PC-3 (cell line): Measurements from ENCODE around the gene OR10G2. TPM values are rescaled to one million over a fixed set of nuclear protein-coding genes. Genes with fewer than 3 reads are reported as not detected.

ENCODE experiments used
- ATAC-seq: fragments of 200-7000 bp; cut with Tn5 transposase; 2 replicates; pipeline ENCODE4 v1.9.1; 2020; ENCODE audit warnings: mild to moderate bottlenecking, moderate library complexity
- Bru-seq: library from RNA; stranded (reverse); fragments of 400-500 nt; gene quantifications from one replicate; lab custom pipeline; 2021; lab: Mats Ljungman, UMichigan
- BruChase-seq, 2 experiments: library from RNA; stranded (reverse); fragments of 400-500 nt; gene quantifications; one replicate each; lab custom pipeline; 2021; lab: Mats Ljungman, UMichigan
- BruUV-seq: library from RNA; stranded (reverse); fragments of 400-500 nt; replicated peaks from 2 replicates; lab custom pipeline; 2021; lab: Mats Ljungman, UMichigan
- CTCF ChIA-PET: fragments of 300-600 bp; sonication (Branson Sonifier 250); formaldehyde crosslinking; loops from one replicate; lab custom pipeline; 2022; ENCODE audit warnings: antibody characterized with exemption; lab: Charles Lee
- POLR2A ChIA-PET: fragments of 300-600 bp; sonication (Branson Sonifier 250); formaldehyde crosslinking; loops from one replicate; lab custom pipeline; 2022; ENCODE audit warnings: antibody characterized with exemption; ENCODE audit not compliant: unreplicated experiment; lab: Charles Lee
- DNase-seq: peaks from one replicate; pipeline ENCODE4 v3.0.0-alpha.2; 2015
- H2AFZ ChIP-seq: fragments of 300-600 bp; sonication (generic); 2 replicates; pipeline ENCODE4 v1.6.0; 2016; ENCODE audit warnings: antibody characterized with exemption, low read length
- H3F3A ChIP-seq: fragments of 300-600 bp; sonication (generic); one replicate; pipeline ENCODE4 v1.6.0; 2017; ENCODE audit warnings: antibody characterized with exemption, low read length, control low read depth, mild to moderate bottlenecking; ENCODE audit not compliant: unreplicated experiment
- H3K27ac ChIP-seq: fragments of 300-600 bp; sonication (generic); 2 replicates; pipeline ENCODE4 v1.5.1; 2016; ENCODE audit warnings: mild to moderate bottlenecking, low read length
- H3K27me3 ChIP-seq: fragments of 300-600 bp; sonication (generic); 2 replicates; pipeline ENCODE4 v1.6.1; 2016; ENCODE audit warnings: low read length, mixed read lengths
- H3K36me3 ChIP-seq: fragments of 300-600 bp; sonication (generic); 2 replicates; pipeline ENCODE4 v1.6.1; 2016; ENCODE audit warnings: low read depth, mixed run types, low read length, mixed read lengths
- H3K4me1 ChIP-seq: fragments of 300-600 bp; sonication (generic); 2 replicates; pipeline ENCODE4 v1.5.1; 2016; ENCODE audit warnings: low read length; ENCODE audit not compliant: insufficient read depth
- H3K4me2 ChIP-seq: fragments of 300-600 bp; sonication (generic); 2 replicates; pipeline ENCODE4 v1.6.0; 2016; ENCODE audit warnings: low read length
- H3K4me3 ChIP-seq: fragments of 300-600 bp; sonication (generic); 2 replicates; pipeline ENCODE4 v1.5.1; 2016; ENCODE audit warnings: mild to moderate bottlenecking, low read length, mixed read lengths
- H3K79me2 ChIP-seq: fragments of 300-600 bp; sonication (generic); 2 replicates; pipeline ENCODE4 v1.6.1; 2017; ENCODE audit warnings: low read length, mixed read lengths
- H3K9ac ChIP-seq: fragments of 300-600 bp; sonication (generic); 2 replicates; pipeline ENCODE4 v1.6.0; 2016; ENCODE audit warnings: mild to moderate bottlenecking, low read length
- H3K9me2 ChIP-seq: fragments of 300-600 bp; sonication (generic); replicated peaks from 2 replicates; pipeline ENCODE4 v1.6.1; 2016; ENCODE audit warnings: mixed run types, low read length, mixed read lengths
- H3K9me3 ChIP-seq: fragments of 300-600 bp; sonication (generic); 2 replicates; pipeline ENCODE4 v1.6.1; 2016; ENCODE audit warnings: low read length, mixed read lengths
- H4K20me1 ChIP-seq: fragments of 300-600 bp; sonication (generic); 2 replicates; pipeline ENCODE4 v1.6.1; 2016; ENCODE audit warnings: low read length, mixed read lengths
- CTCF ChIP-seq: fragments of 300-600 bp; sonication (generic); conservative IDR thresholded peaks from 2 replicates; pipeline ENCODE4 v1.5.1; 2017; ENCODE audit warnings: antibody characterized with exemption, low read depth, mild to moderate bottlenecking, low read length
- EZH2 ChIP-seq: fragments of 300-600 bp; sonication (generic); IDR thresholded peaks from one replicate; pipeline ENCODE4 v1.6.1; 2017; ENCODE audit warnings: antibody characterized with exemption, mild to moderate bottlenecking, low read length; ENCODE audit not compliant: unreplicated experiment
- EZH2phosphoT487 ChIP-seq: fragments of 300-600 bp; sonication (generic); IDR thresholded peaks from 2 replicates; pipeline ENCODE4 v1.6.1; 2018; ENCODE audit warnings: mild to moderate bottlenecking, antibody characterized with exemption, low read length, borderline replicate concordance
- intact Hi-C: fragments of 100-400 bp; cut with micrococcal nuclease; formaldehyde crosslinking; loops from 2 replicates; pipeline ENCODE4 v1.9.0; 2023
- long read RNA-seq: library from polyadenylated mRNA; unstranded; transcript quantifications from one replicate; pipeline ENCODE4 v2.0.0, GENCODE V29; 2021; ENCODE audit not compliant: unreplicated experiment
- total RNA-seq: library from RNA; depleted of rRNA; stranded (reverse); fragments of >200 nt; gene quantifications from 2 replicates; pipeline ENCODE4 v1.2.3, GENCODE V29; 2014; rRNA removed

OR10G2 gene
- total RNA-seq = not detected in 2 replicates
- Bru-seq, nascent RNA = not detected
- not detected for BruChase-seq, experiment 1, labeled RNA remaining after a 6-hour chase
- not detected for BruChase-seq, experiment 2, labeled RNA remaining after a 2-hour chase
- long read RNA-seq = 0 reads

GRCh38 chr14:21634840-21635239, at the start of gene OR10G2:
TSS of gene OR10G2 (minus strand) at chr14:21634940. CDS start at chr14:21634842, 98 bp downstream.
- Histone ChIP-seq H3K9me3 (no peaks in the 10 kb centered on the region), H3K4me3 (no peak within 1 kb of the TSS), H3K9me2 (no peaks in the 10 kb centered on the region), H3K9ac (no peak within 1 kb of the TSS), H3K27me3 (peaks cover 45% of the 10 kb centered on the region), H3F3A (no peaks in the 10 kb centered on the region), H3K36me3 (no peaks in the 10 kb centered on the region), H3K4me1 (peaks cover 11% of the 10 kb centered on the region; the same call in 1 of the 2 replicates), H2AFZ (no peak within 1 kb of the TSS), H3K27ac (no peak within 1 kb of the TSS), H4K20me1 (no peaks in the 10 kb centered on the region), H3K79me2 (no peaks in the 10 kb centered on the region), H3K4me2 (no peak within 1 kb of the TSS)
- ATAC-seq = no peak
- intact Hi-C loops = no loop called here
- TF ChIP-seq EZH2 (no peak), EZH2phosphoT487 (no peak), CTCF (no peak)
- ChIA-PET CTCF (no interaction called here), POLR2A (no interaction called here)
- DNase-seq = no peak
- BruUV-seq = no TSS peak

GRCh38 chr14:21680072-21680471, 45.3 kb upstream of the OR10G2 start:
- Histone ChIP-seq H3K4me2 (peak overlapping the region; percentile 48), H3K27me3 (peaks cover 16% of the 10 kb centered on the region; the same call in 1 of the 2 replicates), H3K79me2 (no peaks in the 10 kb centered on the region), H3F3A (no peaks in the 10 kb centered on the region), H4K20me1 (no peaks in the 10 kb centered on the region), H2AFZ (no peak overlapping the region), H3K9me3 (no peaks in the 10 kb centered on the region), H3K9ac (no peak overlapping the region), H3K27ac (no peak overlapping the region), H3K4me1 (peaks cover 11% of the 10 kb centered on the region; the same call in 1 of the 2 replicates), H3K36me3 (no peaks in the 10 kb centered on the region), H3K4me3 (no peak overlapping the region), H3K9me2 (no peaks in the 10 kb centered on the region)
- ATAC-seq = 0 out of 2 replicates have a peak, but pooled peaks have one; percentile 18
- peak; percentile 68 for DNase-seq
- TF ChIP-seq CTCF (no peak), EZH2 (no peak), EZH2phosphoT487 (no peak)
- intact Hi-C loops = no loop called here
- CTCF ChIA-PET = no interaction called here
- POLR2A ChIA-PET = no interaction called here
- no TSS peak for BruUV-seq

GRCh38 chr14:21675566-21675965, 40.8 kb upstream of the OR10G2 start:
- Histone ChIP-seq H3K79me2 (no peaks in the 10 kb centered on the region), H3K9ac (no peak overlapping the region), H3K27me3 (peaks cover 42% of the 10 kb centered on the region), H3K4me2 (no peak overlapping the region), H3K27ac (no peak overlapping the region), H3K36me3 (no peaks in the 10 kb centered on the region), H2AFZ (no peak overlapping the region), H3K4me3 (no peak overlapping the region), H4K20me1 (no peaks in the 10 kb centered on the region), H3F3A (no peaks in the 10 kb centered on the region), H3K4me1 (peaks cover 11% of the 10 kb centered on the region; the same call in 1 of the 2 replicates), H3K9me3 (no peaks in the 10 kb centered on the region), H3K9me2 (no peaks in the 10 kb centered on the region)
- ATAC-seq (no peak), DNase-seq (no peak)
- CTCF ChIA-PET = no interaction called here
- POLR2A ChIA-PET = no interaction called here
- BruUV-seq = no TSS peak
- TF ChIP-seq CTCF (no peak), EZH2 (no peak), EZH2phosphoT487 (no peak)
- intact Hi-C loops = no loop called here
